Keratinocyte (primary cell): ENCODE data around the gene AASDHPPT.

Source experiments
- EZH2 ChIP-seq: IDR thresholded peaks from one replicate; pipeline ENCODE4 v1.6.1; 2012; ENCODE audit warnings: inconsistent platforms, mild to moderate bottlenecking, low read length, moderate library complexity
- TF ChIP-seq, protein P1 (sequence below), 3 experiments: IDR thresholded peaks in 1 of 3; conservative IDR thresholded peaks in 1 of 3; optimal IDR thresholded peaks in 1 of 3; 2 replicates in 2 of 3; 3 replicates in 1 of 3; pipeline versions ENCODE3 to v1.5.1; 2011; ENCODE audit warnings: low read length in 3 of 3, mild to moderate bottlenecking in 3 of 3, moderate library complexity in 2 of 3, control low read depth in 1 of 3, inconsistent platforms in 1 of 3; ENCODE audit not compliant: insufficient read depth in 2 of 3; ENCODE audit errors: extremely low read depth in 1 of 3

DNA sequence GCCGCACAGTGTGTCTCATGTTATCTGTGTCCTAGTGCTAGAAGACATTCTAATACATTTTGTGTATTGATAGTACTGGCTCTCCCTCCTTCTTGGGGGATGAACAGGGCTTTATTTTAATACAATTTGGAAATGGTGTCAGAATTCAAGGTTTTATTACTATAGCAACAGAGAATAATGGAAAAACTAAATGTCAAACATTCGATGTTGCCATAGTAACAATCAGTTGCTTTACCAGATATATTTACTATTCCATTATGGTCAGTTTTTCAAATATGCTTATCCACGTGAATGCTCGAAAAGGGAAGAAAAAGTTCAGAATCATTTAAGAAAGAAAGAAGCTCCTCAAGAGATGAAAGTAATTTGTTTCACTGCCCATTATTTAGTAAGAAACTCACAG, 46.9 kb upstream of the AASDHPPT start:
- TF ChIP-seq EZH2, result no peak
- TF ChIP-seq, protein P1, sequence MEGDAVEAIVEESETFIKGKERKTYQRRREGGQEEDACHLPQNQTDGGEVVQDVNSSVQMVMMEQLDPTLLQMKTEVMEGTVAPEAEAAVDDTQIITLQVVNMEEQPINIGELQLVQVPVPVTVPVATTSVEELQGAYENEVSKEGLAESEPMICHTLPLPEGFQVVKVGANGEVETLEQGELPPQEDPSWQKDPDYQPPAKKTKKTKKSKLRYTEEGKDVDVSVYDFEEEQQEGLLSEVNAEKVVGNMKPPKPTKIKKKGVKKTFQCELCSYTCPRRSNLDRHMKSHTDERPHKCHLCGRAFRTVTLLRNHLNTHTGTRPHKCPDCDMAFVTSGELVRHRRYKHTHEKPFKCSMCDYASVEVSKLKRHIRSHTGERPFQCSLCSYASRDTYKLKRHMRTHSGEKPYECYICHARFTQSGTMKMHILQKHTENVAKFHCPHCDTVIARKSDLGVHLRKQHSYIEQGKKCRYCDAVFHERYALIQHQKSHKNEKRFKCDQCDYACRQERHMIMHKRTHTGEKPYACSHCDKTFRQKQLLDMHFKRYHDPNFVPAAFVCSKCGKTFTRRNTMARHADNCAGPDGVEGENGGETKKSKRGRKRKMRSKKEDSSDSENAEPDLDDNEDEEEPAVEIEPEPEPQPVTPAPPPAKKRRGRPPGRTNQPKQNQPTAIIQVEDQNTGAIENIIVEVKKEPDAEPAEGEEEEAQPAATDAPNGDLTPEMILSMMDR (optimal IDR thresholded peaks at IDR 0.05 in 1 of 3, IDR thresholded peaks at IDR 0.05 in 1 of 3, conservative IDR thresholded peaks at IDR 0.05 in 1 of 3; ENCODE audit: extremely low read depth in 1 of 3, insufficient read depth in 2 of 3, low read length in 3 of 3), result no peak
